GM12874 (cell line): Measurements from ENCODE around the gene SDCCAG8.

Source experiments
- TF ChIP-seq, protein P1 (sequence below): IDR thresholded peaks from 2 replicates; pipeline ENCODE4 v1.5.1; 2011; ENCODE audit warnings: low read depth, mild to moderate bottlenecking, control low read depth, low read length, moderate library complexity; ENCODE audit not compliant: insufficient read depth

Gene SDCCAG8

DNA sequence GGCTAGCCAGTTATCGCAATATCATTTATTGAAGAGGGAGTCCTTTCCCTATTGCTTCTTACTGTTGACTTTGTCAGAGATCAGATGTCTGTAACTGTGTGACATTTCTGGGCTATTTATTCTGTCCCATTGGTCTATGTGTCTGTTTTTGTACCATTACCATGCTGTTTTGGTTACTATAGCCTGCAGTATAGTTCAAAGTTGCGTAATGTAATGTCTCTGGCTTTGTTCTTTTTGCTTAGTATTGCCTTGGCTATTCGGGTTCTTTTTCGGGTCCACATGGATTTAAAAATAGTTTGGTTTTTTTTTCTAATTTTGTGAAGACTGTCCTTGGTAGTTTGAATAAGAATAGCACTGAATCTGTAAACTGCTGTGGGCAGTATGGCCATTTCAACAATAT is 273.7 kb downstream of the SDCCAG8 start:
- TF ChIP-seq, protein P1, sequence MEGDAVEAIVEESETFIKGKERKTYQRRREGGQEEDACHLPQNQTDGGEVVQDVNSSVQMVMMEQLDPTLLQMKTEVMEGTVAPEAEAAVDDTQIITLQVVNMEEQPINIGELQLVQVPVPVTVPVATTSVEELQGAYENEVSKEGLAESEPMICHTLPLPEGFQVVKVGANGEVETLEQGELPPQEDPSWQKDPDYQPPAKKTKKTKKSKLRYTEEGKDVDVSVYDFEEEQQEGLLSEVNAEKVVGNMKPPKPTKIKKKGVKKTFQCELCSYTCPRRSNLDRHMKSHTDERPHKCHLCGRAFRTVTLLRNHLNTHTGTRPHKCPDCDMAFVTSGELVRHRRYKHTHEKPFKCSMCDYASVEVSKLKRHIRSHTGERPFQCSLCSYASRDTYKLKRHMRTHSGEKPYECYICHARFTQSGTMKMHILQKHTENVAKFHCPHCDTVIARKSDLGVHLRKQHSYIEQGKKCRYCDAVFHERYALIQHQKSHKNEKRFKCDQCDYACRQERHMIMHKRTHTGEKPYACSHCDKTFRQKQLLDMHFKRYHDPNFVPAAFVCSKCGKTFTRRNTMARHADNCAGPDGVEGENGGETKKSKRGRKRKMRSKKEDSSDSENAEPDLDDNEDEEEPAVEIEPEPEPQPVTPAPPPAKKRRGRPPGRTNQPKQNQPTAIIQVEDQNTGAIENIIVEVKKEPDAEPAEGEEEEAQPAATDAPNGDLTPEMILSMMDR = no peak

DNA sequence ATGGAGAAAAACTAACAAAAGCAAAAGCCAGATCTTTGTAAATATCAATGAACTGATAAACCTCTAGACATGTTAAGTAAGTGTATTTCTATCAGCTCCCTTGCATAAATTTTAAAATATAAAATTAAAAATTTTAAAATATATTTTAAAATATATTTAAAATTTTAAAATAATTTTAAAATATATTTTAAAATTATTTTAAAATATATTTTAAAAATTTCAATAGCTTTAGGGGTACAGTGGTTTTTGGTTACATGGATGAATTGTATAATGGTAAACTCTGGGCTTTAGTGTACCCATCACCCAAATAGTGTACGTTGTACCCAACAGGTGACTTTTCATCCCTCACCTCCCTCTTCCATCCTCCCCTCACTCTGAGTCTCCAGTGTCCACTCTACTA is 279.2 kb downstream of the SDCCAG8 start:
- TF ChIP-seq, protein P1 = no peak

DNA sequence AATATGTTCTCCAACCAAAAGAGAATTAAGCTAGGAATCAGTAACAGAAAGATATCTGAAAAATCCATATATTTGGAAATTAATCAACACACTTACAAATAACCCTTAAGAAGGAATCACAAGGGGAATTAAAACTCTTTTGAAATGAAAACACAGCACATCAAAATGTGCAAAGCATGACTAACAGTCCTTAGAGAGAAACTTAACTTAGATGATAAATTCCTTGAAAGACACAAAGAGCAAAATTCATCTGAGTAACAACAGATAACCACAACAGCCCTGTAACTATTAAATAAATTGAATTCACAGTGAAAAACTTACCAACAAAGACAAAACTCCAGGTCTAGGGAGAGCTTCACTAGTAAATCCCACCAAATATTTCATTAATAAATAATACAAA is 283.8 kb downstream of the SDCCAG8 start:
- TF ChIP-seq, protein P1 = no peak

DNA sequence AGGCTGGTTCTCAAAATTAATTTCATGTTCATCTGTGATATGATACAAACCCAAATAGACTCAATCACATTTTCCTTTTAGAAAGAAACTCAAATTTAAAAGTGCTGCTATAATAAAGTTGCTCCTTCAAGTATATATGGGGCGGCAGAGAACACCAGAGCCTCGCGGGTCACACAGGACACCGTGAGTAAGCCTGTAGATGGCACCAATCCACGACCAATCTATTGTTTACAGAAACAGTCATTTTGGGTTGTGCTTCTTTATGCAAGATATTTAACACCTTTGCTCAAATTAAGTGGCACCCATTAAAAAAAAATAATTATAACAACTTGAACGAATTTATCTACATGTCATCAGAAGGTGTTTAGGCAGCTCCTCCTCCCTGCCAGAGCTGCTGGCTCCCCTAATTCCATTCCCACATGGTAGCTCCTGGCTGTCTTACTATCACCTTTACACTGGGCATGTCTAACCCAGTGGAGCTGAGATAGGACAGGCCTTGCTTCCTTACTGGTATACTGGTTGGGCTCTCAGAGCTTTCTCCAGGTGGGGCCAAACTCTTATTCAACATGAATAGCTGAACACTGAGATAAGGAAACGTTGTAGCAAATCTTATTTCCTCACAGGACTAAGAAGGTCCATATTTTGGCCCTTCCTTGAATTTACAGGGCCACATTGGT is 287.0 kb downstream of the SDCCAG8 start:
- TF ChIP-seq, protein P1 = no peak

DNA sequence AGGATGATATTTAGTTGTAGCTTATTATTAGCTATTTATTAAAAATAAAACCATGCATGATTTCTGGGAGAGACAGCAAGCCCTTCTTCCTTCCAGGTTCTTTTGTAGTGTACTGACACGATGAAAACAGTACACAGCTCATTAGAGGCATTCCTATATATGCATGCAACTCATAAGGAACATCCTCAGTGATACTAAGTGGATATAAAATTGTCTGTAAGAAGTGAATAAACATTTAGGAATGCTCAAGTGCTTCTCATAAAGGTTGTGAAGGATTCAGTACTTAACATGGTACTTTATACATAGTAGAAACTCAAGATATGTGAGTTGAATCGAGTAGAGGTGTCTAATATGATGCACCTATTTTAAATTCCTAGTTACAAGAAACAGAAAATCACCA is 287.7 kb downstream of the SDCCAG8 start:
- TF ChIP-seq, protein P1 = no peak

DNA sequence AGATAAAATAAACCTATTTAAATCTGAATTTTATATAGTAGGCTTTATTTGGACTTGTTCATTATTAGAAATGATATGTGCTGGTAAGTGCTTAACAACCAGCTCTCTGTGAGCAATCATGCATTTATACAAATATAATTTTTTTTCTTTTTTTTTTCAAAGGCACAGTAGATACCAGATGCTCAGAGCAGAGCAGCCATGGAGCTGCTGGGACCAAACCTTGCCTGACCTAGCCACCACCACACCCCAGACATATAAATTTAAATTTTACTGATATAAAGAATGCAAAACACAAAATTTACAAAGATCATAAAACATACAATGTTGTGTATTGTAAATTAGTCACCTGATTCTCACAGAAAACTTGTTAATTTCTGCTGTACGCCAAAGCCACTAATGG is 290.6 kb downstream of the SDCCAG8 start:
- TF ChIP-seq, protein P1 = no peak

DNA sequence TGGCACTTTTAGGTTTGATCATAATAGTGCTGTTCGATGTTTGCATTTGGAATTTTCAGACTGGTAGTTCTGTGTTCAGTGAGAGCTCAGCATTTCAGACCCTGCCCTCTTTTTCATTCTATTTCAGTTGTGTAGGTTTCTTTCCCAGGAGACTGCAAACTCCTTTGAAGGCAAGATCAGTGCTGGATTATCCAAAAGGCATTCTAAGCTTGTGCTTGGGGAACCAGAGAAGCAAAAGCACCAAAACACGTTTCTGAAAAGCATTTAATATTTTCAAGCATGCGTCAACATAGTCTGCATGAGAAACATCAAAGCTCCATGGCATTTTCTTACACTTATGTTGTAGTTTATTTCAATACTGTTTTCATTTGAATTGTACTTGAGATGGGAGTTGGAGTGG is 292.1 kb downstream of the SDCCAG8 start:
- TF ChIP-seq, protein P1 = no peak
